ENCODE measurements around the gene AK2.
"Not testable (repeated sequence)": the region's sequence is repeated elsewhere in the genome, so short reads cannot be mapped to it uniquely, and the experiment has no call there.

AK2 gene

GRCh38 chr1:33029209-33029608 lies 7.5 kb downstream of the AK2 start (continued):
- TF ChIP-seq, protein P1, sequence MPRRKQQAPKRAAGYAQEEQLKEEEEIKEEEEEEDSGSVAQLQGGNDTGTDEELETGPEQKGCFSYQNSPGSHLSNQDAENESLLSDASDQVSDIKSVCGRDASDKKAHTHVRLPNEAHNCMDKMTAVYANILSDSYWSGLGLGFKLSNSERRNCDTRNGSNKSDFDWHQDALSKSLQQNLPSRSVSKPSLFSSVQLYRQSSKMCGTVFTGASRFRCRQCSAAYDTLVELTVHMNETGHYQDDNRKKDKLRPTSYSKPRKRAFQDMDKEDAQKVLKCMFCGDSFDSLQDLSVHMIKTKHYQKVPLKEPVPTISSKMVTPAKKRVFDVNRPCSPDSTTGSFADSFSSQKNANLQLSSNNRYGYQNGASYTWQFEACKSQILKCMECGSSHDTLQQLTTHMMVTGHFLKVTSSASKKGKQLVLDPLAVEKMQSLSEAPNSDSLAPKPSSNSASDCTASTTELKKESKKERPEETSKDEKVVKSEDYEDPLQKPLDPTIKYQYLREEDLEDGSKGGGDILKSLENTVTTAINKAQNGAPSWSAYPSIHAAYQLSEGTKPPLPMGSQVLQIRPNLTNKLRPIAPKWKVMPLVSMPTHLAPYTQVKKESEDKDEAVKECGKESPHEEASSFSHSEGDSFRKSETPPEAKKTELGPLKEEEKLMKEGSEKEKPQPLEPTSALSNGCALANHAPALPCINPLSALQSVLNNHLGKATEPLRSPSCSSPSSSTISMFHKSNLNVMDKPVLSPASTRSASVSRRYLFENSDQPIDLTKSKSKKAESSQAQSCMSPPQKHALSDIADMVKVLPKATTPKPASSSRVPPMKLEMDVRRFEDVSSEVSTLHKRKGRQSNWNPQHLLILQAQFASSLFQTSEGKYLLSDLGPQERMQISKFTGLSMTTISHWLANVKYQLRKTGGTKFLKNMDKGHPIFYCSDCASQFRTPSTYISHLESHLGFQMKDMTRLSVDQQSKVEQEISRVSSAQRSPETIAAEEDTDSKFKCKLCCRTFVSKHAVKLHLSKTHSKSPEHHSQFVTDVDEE (CRISPR knock-in tag; IDR thresholded peaks at IDR 0.05), result no peak
- TF ChIP-seq BACH2 (CRISPR knock-in tag; IDR thresholded peaks at IDR 0.05; ENCODE audit: borderline replicate concordance), result no peak

GRCh38 chr1:33025761-33026160 lies 10.9 kb downstream of the AK2 start:
- ATAC-seq, result no peak
- TF ChIP-seq ZNF70 (CRISPR knock-in tag; IDR thresholded peaks at IDR 0.05) (no peak), ISL1 (CRISPR knock-in tag; IDR thresholded peaks at IDR 0.05) (no peak), BACH2 (CRISPR knock-in tag; IDR thresholded peaks at IDR 0.05; ENCODE audit: borderline replicate concordance) (no peak), TOX (CRISPR knock-in tag; IDR thresholded peaks at IDR 0.05; ENCODE audit: borderline replicate concordance) (no peak), ZNF565 (CRISPR knock-in tag; conservative IDR thresholded peaks at IDR 0.05; ENCODE audit: low read depth) (no peak), ZFP3 (CRISPR knock-in tag; IDR thresholded peaks at IDR 0.05) (no peak), PPARA (CRISPR knock-in tag; IDR thresholded peaks at IDR 0.05; ENCODE audit: borderline replicate concordance) (no peak)
- TF ChIP-seq, protein P2, sequence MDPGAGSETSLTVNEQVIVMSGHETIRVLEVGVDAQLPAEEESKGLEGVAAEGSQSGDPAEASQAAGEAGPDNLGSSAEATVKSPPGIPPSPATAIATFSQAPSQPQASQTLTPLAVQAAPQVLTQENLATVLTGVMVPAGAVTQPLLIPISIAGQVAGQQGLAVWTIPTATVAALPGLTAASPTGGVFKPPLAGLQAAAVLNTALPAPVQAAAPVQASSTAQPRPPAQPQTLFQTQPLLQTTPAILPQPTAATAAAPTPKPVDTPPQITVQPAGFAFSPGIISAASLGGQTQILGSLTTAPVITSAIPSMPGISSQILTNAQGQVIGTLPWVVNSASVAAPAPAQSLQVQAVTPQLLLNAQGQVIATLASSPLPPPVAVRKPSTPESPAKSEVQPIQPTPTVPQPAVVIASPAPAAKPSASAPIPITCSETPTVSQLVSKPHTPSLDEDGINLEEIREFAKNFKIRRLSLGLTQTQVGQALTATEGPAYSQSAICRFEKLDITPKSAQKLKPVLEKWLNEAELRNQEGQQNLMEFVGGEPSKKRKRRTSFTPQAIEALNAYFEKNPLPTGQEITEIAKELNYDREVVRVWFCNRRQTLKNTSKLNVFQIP (CRISPR knock-in tag; IDR thresholded peaks at IDR 0.05; ENCODE audit: borderline replicate concordance, low read depth), result no peak
- TF ChIP-seq, protein P1 (CRISPR knock-in tag; IDR thresholded peaks at IDR 0.05), result no peak

GRCh38 chr1:33025180-33025569 lies 11.5 kb downstream of the AK2 start:
- TF ChIP-seq, protein P3, sequence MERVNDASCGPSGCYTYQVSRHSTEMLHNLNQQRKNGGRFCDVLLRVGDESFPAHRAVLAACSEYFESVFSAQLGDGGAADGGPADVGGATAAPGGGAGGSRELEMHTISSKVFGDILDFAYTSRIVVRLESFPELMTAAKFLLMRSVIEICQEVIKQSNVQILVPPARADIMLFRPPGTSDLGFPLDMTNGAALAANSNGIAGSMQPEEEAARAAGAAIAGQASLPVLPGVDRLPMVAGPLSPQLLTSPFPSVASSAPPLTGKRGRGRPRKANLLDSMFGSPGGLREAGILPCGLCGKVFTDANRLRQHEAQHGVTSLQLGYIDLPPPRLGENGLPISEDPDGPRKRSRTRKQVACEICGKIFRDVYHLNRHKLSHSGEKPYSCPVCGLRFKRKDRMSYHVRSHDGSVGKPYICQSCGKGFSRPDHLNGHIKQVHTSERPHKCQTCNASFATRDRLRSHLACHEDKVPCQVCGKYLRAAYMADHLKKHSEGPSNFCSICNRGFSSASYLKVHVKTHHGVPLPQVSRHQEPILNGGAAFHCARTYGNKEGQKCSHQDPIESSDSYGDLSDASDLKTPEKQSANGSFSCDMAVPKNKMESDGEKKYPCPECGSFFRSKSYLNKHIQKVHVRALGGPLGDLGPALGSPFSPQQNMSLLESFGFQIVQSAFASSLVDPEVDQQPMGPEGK (CRISPR knock-in tag; IDR thresholded peaks at IDR 0.05; ENCODE audit: borderline replicate concordance), result no peak
- TF ChIP-seq CSRNP3 (CRISPR knock-in tag; IDR thresholded peaks at IDR 0.05) (no peak), ZNF70 (CRISPR knock-in tag; IDR thresholded peaks at IDR 0.05) (no peak)
- no peak for ATAC-seq

- ATAC-seq, result not testable (repeated sequence)
Observed at GRCh38 chr1:33024430-33025179, 12.1 kb downstream of the AK2 start.

- ATAC-seq, result no peak
- TF ChIP-seq ZNF70 (CRISPR knock-in tag; IDR thresholded peaks at IDR 0.05) (no peak), CSDC2 (CRISPR knock-in tag; IDR thresholded peaks at IDR 0.05) (no peak), ZC3H10 (CRISPR knock-in tag; IDR thresholded peaks at IDR 0.05) (no peak), ZFP30 (CRISPR knock-in tag; IDR thresholded peaks at IDR 0.05) (no peak), ZFP3 (CRISPR knock-in tag; IDR thresholded peaks at IDR 0.05) (no peak), ARNTL (CRISPR knock-in tag; IDR thresholded peaks at IDR 0.05; ENCODE audit: borderline replicate concordance, low read depth) (no peak), CREB5 (CRISPR knock-in tag; IDR thresholded peaks at IDR 0.05; ENCODE audit: low read depth) (no peak), SNAI2 (CRISPR knock-in tag; IDR thresholded peaks at IDR 0.05) (no peak), RARB (CRISPR knock-in tag; IDR thresholded peaks at IDR 0.05) (no peak)
- TF ChIP-seq, protein P2 (CRISPR knock-in tag; IDR thresholded peaks at IDR 0.05; ENCODE audit: borderline replicate concordance, low read depth), result no peak
Observed at GRCh38 chr1:33022650-33023200, 14.0 kb downstream of the AK2 start.

All from SK-N-SH treated with all-trans-retinoic acid at 6 μM for 48 hours (cell line).